Measurements from ENCODE around the gene CLBA1.

CLBA1 gene

DNA sequence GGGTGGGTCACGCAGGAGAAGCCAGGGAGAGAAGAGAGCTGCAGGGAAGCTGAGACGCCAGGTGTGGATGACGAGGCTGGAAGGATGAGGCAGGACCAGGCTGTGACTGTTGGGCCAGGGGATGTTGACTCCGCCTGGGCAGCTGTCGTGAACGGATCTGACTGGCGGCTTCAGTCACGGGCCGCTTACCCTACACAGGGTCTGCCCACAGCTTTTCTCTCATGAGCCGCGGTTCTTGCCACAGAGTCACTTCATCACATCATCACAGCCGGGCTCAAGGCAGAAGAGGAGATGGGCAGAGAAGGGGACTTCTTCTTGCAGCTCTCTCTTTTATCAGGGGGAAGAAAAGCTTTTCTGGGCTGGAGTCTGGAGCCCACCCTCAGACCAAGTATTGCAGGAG is 7.7 kb downstream of the CLBA1 start:
- no peak overlapping the region for H3K4me3 ChIP-seq (ENCODE audit: low read length, poor library complexity, severe bottlenecking)
- H3K27me3 ChIP-seq (ENCODE audit: insufficient read depth, low read length, poor library complexity, severe bottlenecking): no peaks in the 10 kb centered on the region
- H4K20me1 ChIP-seq (ENCODE audit: insufficient read depth, low read length, poor library complexity, severe bottlenecking): no peaks in the 10 kb centered on the region
- H3K9me3 ChIP-seq (ENCODE audit: insufficient read depth, low read depth, low read length): no peaks in the 10 kb centered on the region
- H3K9me2 ChIP-seq (replicated peaks; ENCODE audit: low read depth, low read length): no peaks in the 10 kb centered on the region
- no peaks in the 10 kb centered on the region for H3K36me3 ChIP-seq (ENCODE audit: insufficient read depth, low read length)
- H3K9ac ChIP-seq (ENCODE audit: low read depth, low read length, poor library complexity, severe bottlenecking): no peak overlapping the region
- no peak overlapping the region for H3K4me2 ChIP-seq (ENCODE audit: low read depth, low read length, poor library complexity, severe bottlenecking)
- H3K4me1 ChIP-seq (ENCODE audit: insufficient read depth, low read length, poor library complexity, severe bottlenecking): no peaks in the 10 kb centered on the region
- TF ChIP-seq, protein P1, sequence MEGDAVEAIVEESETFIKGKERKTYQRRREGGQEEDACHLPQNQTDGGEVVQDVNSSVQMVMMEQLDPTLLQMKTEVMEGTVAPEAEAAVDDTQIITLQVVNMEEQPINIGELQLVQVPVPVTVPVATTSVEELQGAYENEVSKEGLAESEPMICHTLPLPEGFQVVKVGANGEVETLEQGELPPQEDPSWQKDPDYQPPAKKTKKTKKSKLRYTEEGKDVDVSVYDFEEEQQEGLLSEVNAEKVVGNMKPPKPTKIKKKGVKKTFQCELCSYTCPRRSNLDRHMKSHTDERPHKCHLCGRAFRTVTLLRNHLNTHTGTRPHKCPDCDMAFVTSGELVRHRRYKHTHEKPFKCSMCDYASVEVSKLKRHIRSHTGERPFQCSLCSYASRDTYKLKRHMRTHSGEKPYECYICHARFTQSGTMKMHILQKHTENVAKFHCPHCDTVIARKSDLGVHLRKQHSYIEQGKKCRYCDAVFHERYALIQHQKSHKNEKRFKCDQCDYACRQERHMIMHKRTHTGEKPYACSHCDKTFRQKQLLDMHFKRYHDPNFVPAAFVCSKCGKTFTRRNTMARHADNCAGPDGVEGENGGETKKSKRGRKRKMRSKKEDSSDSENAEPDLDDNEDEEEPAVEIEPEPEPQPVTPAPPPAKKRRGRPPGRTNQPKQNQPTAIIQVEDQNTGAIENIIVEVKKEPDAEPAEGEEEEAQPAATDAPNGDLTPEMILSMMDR (conservative IDR thresholded peaks at IDR 0.05; ENCODE audit: low read length): no peak
- TF ChIP-seq EZH2phosphoT487 (IDR thresholded peaks at IDR 0.05; ENCODE audit: borderline replicate concordance): no peak
- no peak overlapping the region for H2AFZ ChIP-seq (ENCODE audit: low read length)
- no peaks in the 10 kb centered on the region for H3K79me2 ChIP-seq (ENCODE audit: insufficient read depth, low read length)
- no peaks in the 10 kb centered on the region for H3F3A ChIP-seq (ENCODE audit: low read depth)

GRCh38 chr14:104993808-104994591 is 8.4 kb downstream of the CLBA1 start:
- no peak overlapping the region for H2AFZ ChIP-seq (ENCODE audit: low read length)
- no peak overlapping the region for H3K4me2 ChIP-seq (ENCODE audit: low read depth, low read length, poor library complexity, severe bottlenecking)
- no peaks in the 10 kb centered on the region for H3K9me3 ChIP-seq (ENCODE audit: insufficient read depth, low read depth, low read length)
- no peak overlapping the region for H3K9ac ChIP-seq (ENCODE audit: low read depth, low read length, poor library complexity, severe bottlenecking)
- no peak overlapping the region for H3K4me3 ChIP-seq (ENCODE audit: low read length, poor library complexity, severe bottlenecking)
- TF ChIP-seq, protein P1 (conservative IDR thresholded peaks at IDR 0.05; ENCODE audit: low read length): no peak; the same call in 1 of the 2 replicates
- no peak for TF ChIP-seq EZH2phosphoT487 (IDR thresholded peaks at IDR 0.05; ENCODE audit: borderline replicate concordance)
- no peaks in the 10 kb centered on the region for H3K9me2 ChIP-seq (replicated peaks; ENCODE audit: low read depth, low read length)
- no peaks in the 10 kb centered on the region for H3F3A ChIP-seq (ENCODE audit: low read depth)
- no peaks in the 10 kb centered on the region for H4K20me1 ChIP-seq (ENCODE audit: insufficient read depth, low read length, poor library complexity, severe bottlenecking)
- no peaks in the 10 kb centered on the region for H3K79me2 ChIP-seq (ENCODE audit: insufficient read depth, low read length)
- no peaks in the 10 kb centered on the region for H3K4me1 ChIP-seq (ENCODE audit: insufficient read depth, low read length, poor library complexity, severe bottlenecking)
- no peaks in the 10 kb centered on the region for H3K27me3 ChIP-seq (ENCODE audit: insufficient read depth, low read length, poor library complexity, severe bottlenecking)
- H3K36me3 ChIP-seq (ENCODE audit: insufficient read depth, low read length): no peaks in the 10 kb centered on the region

GRCh38 chr14:104994978-104995377 is 9.4 kb downstream of the CLBA1 start:
- TF ChIP-seq, protein P1 (conservative IDR thresholded peaks at IDR 0.05; ENCODE audit: low read length): no peak
- no peak for TF ChIP-seq EZH2phosphoT487 (IDR thresholded peaks at IDR 0.05; ENCODE audit: borderline replicate concordance)
- H3K9ac ChIP-seq (ENCODE audit: low read depth, low read length, poor library complexity, severe bottlenecking): no peak overlapping the region
- H3K36me3 ChIP-seq (ENCODE audit: insufficient read depth, low read length): no peaks in the 10 kb centered on the region
- no peaks in the 10 kb centered on the region for H3K4me1 ChIP-seq (ENCODE audit: insufficient read depth, low read length, poor library complexity, severe bottlenecking)
- no peaks in the 10 kb centered on the region for H3K27me3 ChIP-seq (ENCODE audit: insufficient read depth, low read length, poor library complexity, severe bottlenecking)
- H3K9me3 ChIP-seq (ENCODE audit: insufficient read depth, low read depth, low read length): no peaks in the 10 kb centered on the region
- no peaks in the 10 kb centered on the region for H3K9me2 ChIP-seq (replicated peaks; ENCODE audit: low read depth, low read length)
- H3K4me3 ChIP-seq (ENCODE audit: low read length, poor library complexity, severe bottlenecking): no peak overlapping the region
- no peak overlapping the region for H2AFZ ChIP-seq (ENCODE audit: low read length)
- no peaks in the 10 kb centered on the region for H3K79me2 ChIP-seq (ENCODE audit: insufficient read depth, low read length)
- no peaks in the 10 kb centered on the region for H4K20me1 ChIP-seq (ENCODE audit: insufficient read depth, low read length, poor library complexity, severe bottlenecking)
- no peak overlapping the region for H3K4me2 ChIP-seq (ENCODE audit: low read depth, low read length, poor library complexity, severe bottlenecking)
- no peaks in the 10 kb centered on the region for H3F3A ChIP-seq (ENCODE audit: low read depth)

Measured in Loucy (cell line).